Osteoblast (primary cell): ENCODE results near the gene NHERF2. TPM values are rescaled to one million over a fixed set of nuclear protein-coding genes. Genes with fewer than 3 reads are reported as not detected.

Experiments used
- DNase-seq: peaks from one replicate; pipeline ENCODE4 v3.0.0; 2011; ENCODE audit warnings: low spot score, mixed read lengths; ENCODE audit not compliant: insufficient read length; ENCODE audit errors: missing footprints
- H2AFZ ChIP-seq: 2 replicates; pipeline ENCODE4 v1.6.0; 2011; ENCODE audit warnings: mild to moderate bottlenecking, low read length
- H3K27ac ChIP-seq: 2 replicates; pipeline ENCODE4 v1.5.1; 2011; ENCODE audit warnings: mild to moderate bottlenecking, low read depth, low read length, moderate library complexity
- H3K27me3 ChIP-seq: 2 replicates; pipeline ENCODE4 v1.6.0; 2012; ENCODE audit warnings: mild to moderate bottlenecking, control low read depth, inconsistent platforms, low read length, moderate library complexity; ENCODE audit not compliant: insufficient read depth
- H3K36me3 ChIP-seq: 2 replicates; pipeline ENCODE4 v1.5.1; 2011; ENCODE audit warnings: mild to moderate bottlenecking, low read length, control low read depth, moderate library complexity; ENCODE audit not compliant: insufficient read depth
- H3K4me1 ChIP-seq: 2 replicates; pipeline ENCODE4 v1.5.1; 2011; ENCODE audit warnings: mild to moderate bottlenecking, low read length, control low read depth, moderate library complexity; ENCODE audit not compliant: insufficient read depth
- H3K4me2 ChIP-seq: 2 replicates; pipeline ENCODE4 v1.6.0; 2011; ENCODE audit warnings: mild to moderate bottlenecking, low read length; ENCODE audit not compliant: insufficient read depth
- H3K4me3 ChIP-seq: fragments of 200-600 bp; sonication (generic); 3 replicates; pipeline ENCODE4 v1.5.1; 2012; ENCODE audit warnings: mild to moderate bottlenecking, low read length, inconsistent platforms; ENCODE audit not compliant: insufficient read depth
- H3K79me2 ChIP-seq: 2 replicates; pipeline ENCODE4 v1.6.0; 2012; ENCODE audit warnings: mild to moderate bottlenecking, low read length, control low read depth, inconsistent platforms; ENCODE audit not compliant: insufficient read depth
- H3K9me3 ChIP-seq: 2 replicates; pipeline ENCODE4 v1.5.1; 2011; ENCODE audit warnings: low read depth, low read length, control low read depth
- H4K20me1 ChIP-seq: 2 replicates; pipeline ENCODE4 v1.6.0; 2012; ENCODE audit warnings: mild to moderate bottlenecking, low read length, control low read depth; ENCODE audit not compliant: insufficient read depth
- CTCF ChIP-seq: IDR thresholded peaks from 2 replicates; pipeline ENCODE4 v1.5.1; 2011; ENCODE audit warnings: mild to moderate bottlenecking, low read depth, low read length, moderate library complexity; ENCODE audit errors: extremely low read depth
- total RNA-seq: library from RNA; depleted of rRNA; stranded (reverse); fragments of >200 nt; gene quantifications from 2 replicates; pipeline ENCODE4 v1.2.3, GENCODE V29; 2012

Gene NHERF2
- total RNA-seq, 1 donor: 33.7 TPM

GRCh38 chr16:1978476-1979120 lies 48.1 kb upstream of the NHERF2 start:
- no peak for TF ChIP-seq CTCF
- Histone ChIP-seq H2AFZ (no peak overlapping the region), H3K4me2 (no peak overlapping the region), H3K4me1 (no peaks in the 10 kb centered on the region), H4K20me1 (peaks cover 20% of the 10 kb centered on the region), H3K36me3 (peaks cover 26% of the 10 kb centered on the region), H3K27ac (no peak overlapping the region), H3K4me3 (no peak overlapping the region), H3K79me2 (peaks cover 8% of the 10 kb centered on the region), H3K9me3 (no peaks in the 10 kb centered on the region), H3K27me3 (peaks cover 39% of the 10 kb centered on the region)
- DNase-seq: no peak

GRCh38 chr16:1979271-1980029 lies 47.3 kb upstream of the NHERF2 start:
- no peak overlapping the region for H3K4me3 ChIP-seq
- no peak overlapping the region for H2AFZ ChIP-seq
- H3K4me1 ChIP-seq: no peaks in the 10 kb centered on the region
- no peak overlapping the region for H3K27ac ChIP-seq
- H3K36me3 ChIP-seq: peaks cover 24% of the 10 kb centered on the region
- H3K9me3 ChIP-seq: no peaks in the 10 kb centered on the region
- H3K27me3 ChIP-seq: peaks cover 39% of the 10 kb centered on the region
- H4K20me1 ChIP-seq: peaks cover 20% of the 10 kb centered on the region
- no peak for TF ChIP-seq CTCF
- no peak overlapping the region for H3K4me2 ChIP-seq
- peak; percentile 85 for DNase-seq
- no peaks in the 10 kb centered on the region for H3K79me2 ChIP-seq

GRCh38 chr16:1980030-1980769 lies 46.5 kb upstream of the NHERF2 start:
- peaks cover 17% of the 10 kb centered on the region for H3K36me3 ChIP-seq
- H3K27me3 ChIP-seq: peaks cover 39% of the 10 kb centered on the region
- peaks cover 24% of the 10 kb centered on the region for H4K20me1 ChIP-seq
- no peak overlapping the region for H2AFZ ChIP-seq
- no peaks in the 10 kb centered on the region for H3K9me3 ChIP-seq
- no peak overlapping the region for H3K4me3 ChIP-seq
- no peak overlapping the region for H3K27ac ChIP-seq
- H3K4me2 ChIP-seq: no peak overlapping the region
- TF ChIP-seq CTCF: no peak
- DNase-seq: peak; percentile 90
- H3K79me2 ChIP-seq: peaks cover 5% of the 10 kb centered on the region
- H3K4me1 ChIP-seq: peaks cover 6% of the 10 kb centered on the region

GRCh38 chr16:1980770-1981087 lies 46.0 kb upstream of the NHERF2 start:
- Histone ChIP-seq H4K20me1 (peaks cover 24% of the 10 kb centered on the region), H3K4me2 (no peak overlapping the region), H3K4me3 (no peak overlapping the region), H2AFZ (no peak overlapping the region), H3K79me2 (peaks cover 9% of the 10 kb centered on the region), H3K36me3 (peaks cover 14% of the 10 kb centered on the region), H3K27me3 (peaks cover 39% of the 10 kb centered on the region), H3K9me3 (no peaks in the 10 kb centered on the region), H3K4me1 (peaks cover 10% of the 10 kb centered on the region), H3K27ac (no peak overlapping the region)
- no peak for DNase-seq
- no peak for TF ChIP-seq CTCF
